Activated CD4-positive, alpha-beta memory T cell treated with anti-CD3 and anti-CD28 coated beads, Interleukin-2, amount 10 ng/mL, durations not matched to agents 7 days and 5 days (primary cell): ENCODE data around the gene ACAP1. TPM values are rescaled to one million over a fixed set of nuclear protein-coding genes. Genes with fewer than 3 reads are reported as not detected.
"Not testable (repeated sequence)": the region's sequence is repeated elsewhere in the genome, so short reads cannot be mapped to it uniquely, and the experiment has no call there.

Experiments used
- CTCF ChIA-PET: fragments of 350-600 bp; sonication (Branson Sonifier 250); formaldehyde crosslinking; loops from one replicate; lab custom pipeline; 2021; ENCODE audit warnings: antibody characterized with exemption, inconsistent platforms; lab: Charles Lee
- POLR2A ChIA-PET: fragments of 350-600 bp; sonication (Branson Sonifier 250); formaldehyde crosslinking; loops from one replicate; lab custom pipeline; 2021; ENCODE audit warnings: antibody characterized with exemption; lab: Charles Lee
- DNase-seq: peaks from one replicate; pipeline ENCODE4 v3.0.0-alpha.2; 2020
- H3K27ac Mint-ChIP-seq: one replicate; pipeline ENCODE4 v1.8.0; 2021; ENCODE audit warnings: mild to moderate bottlenecking, mixed read lengths
- H3K27me3 Mint-ChIP-seq: one replicate; pipeline ENCODE4 v1.8.0; 2021; ENCODE audit warnings: mixed read lengths
- H3K36me3 Mint-ChIP-seq: one replicate; pipeline ENCODE4 v1.8.0; 2021; ENCODE audit warnings: low read depth, mixed read lengths
- H3K4me1 Mint-ChIP-seq: one replicate; pipeline ENCODE4 v1.8.0; 2021; ENCODE audit warnings: mixed read lengths
- H3K4me3 Mint-ChIP-seq: one replicate; pipeline ENCODE4 v1.8.0; 2021; ENCODE audit warnings: mild to moderate bottlenecking, mixed read lengths
- H3K9me3 Mint-ChIP-seq: one replicate; pipeline ENCODE4 v1.8.0; 2021; ENCODE audit warnings: mixed read lengths
- total RNA-seq, 2 experiments: library from RNA; stranded (reverse); gene quantifications; one replicate each; pipeline ENCODE4 v1.2.3, GENCODE V29; 2021

Gene ACAP1
- total RNA-seq, 2 experiments from 2014 or later, result 682 to 709 TPM

DNA sequence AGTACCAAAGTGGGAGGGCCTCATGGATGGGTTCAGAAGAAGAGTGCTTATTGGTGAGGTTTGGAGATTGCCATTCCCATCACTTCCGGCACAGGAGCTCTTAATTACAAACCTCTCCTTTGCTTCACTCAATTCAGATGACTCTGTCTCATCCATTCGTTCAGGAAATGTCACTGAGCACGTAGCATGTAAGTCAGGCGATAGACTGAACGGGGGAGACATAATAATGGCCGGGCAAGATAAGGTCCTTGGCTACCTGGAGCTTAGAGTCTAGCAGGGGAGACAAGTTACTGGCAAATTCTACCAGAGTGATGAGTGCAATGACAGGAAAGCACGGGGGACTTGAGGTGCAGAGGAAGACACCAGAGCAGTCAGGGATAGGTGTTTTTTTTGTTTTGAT lies 29.6 kb downstream of the ACAP1 start:
- H3K4me3 Mint-ChIP-seq, H3K27ac Mint-ChIP-seq, POLR2A ChIA-PET, DNase-seq, H3K4me1 Mint-ChIP-seq, H3K9me3 Mint-ChIP-seq, H3K36me3 Mint-ChIP-seq: not testable (repeated sequence)
- CTCF ChIA-PET, result interaction anchor here (1.6 kb wide), 1 partner anchor 10 kb away, joined by 4 read pairs; the partner anchor contains the start of gene TMEM95
- peaks cover 14% of the 10 kb centered on the region for H3K27me3 Mint-ChIP-seq

DNA sequence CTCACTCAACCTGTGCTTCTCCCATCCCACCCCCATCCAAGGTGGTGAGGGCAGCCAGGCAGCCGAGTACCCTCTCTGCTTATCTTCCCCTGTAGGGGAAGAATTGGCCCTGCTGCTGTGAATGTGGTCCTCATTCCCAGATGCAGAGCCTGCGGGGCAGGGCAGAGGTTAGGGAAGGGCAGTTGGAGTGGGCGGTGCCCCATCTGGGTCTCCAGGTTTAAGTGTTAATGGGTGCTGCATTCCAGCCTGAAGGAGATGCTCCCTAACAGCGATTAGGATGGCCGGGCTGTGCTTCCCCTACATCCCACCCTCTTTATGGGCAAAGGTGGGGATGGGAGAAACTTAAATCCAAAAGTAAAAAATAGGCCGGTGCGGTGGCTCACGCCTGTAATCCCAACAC lies 30.8 kb downstream of the ACAP1 start:
- ChIA-PET CTCF (interaction anchor here (0.6 kb wide), 1 partner anchor 9 kb away, joined by 3 read pairs; no protein-coding TSS in a partner anchor), POLR2A (no interaction called here)
- Mint-ChIP-seq H3K4me1 (no peaks in the 10 kb centered on the region), H3K27ac (no peak overlapping the region), H3K9me3 (no peaks in the 10 kb centered on the region), H3K27me3 (peaks cover 14% of the 10 kb centered on the region), H3K4me3 (no peak overlapping the region), H3K36me3 (no peaks in the 10 kb centered on the region)
- no peak for DNase-seq

DNA sequence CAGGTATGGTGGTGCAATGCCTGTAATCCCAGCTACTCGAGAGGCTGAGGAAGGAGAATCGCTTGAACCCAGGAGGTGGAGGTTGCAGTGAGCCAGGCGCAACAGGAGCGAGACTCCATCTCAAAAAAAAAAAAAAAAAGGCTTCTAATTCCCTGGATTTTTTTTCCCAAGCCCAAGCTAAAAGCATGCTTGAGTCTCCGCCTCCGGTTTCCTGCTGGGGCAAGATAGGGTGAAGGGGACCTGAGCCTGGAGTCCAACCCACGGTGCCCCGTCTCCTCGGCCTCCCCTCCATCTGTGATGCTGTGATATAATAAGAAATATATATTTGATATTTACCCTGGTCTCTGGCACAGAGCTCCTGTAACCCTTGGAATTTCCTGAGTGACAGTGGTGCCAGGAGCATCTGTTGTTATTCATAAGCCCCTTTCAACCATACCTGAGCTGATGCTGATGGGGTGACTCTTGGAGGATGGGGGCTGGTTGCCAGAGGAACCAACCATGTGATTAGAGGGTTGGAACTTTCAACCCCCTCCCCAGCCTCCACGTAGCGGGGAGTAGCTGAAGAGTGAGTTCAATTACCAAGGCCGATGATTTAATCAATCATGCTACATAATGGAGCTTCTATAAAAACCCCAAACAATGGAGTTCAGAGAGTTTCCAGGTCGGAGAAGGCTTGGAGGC lies 31.7 kb downstream of the ACAP1 start:
- Mint-ChIP-seq H3K4me1 (no peaks in the 10 kb centered on the region), H3K27ac (no peak overlapping the region), H3K4me3 (no peak overlapping the region), H3K27me3 (peaks cover 14% of the 10 kb centered on the region), H3K9me3 (no peaks in the 10 kb centered on the region), H3K36me3 (no peaks in the 10 kb centered on the region)
- ChIA-PET CTCF (interaction anchor here (0.9 to 1.1 kb wide), 2 partner anchors 69 to 193 kb away, joined by 3 to 4 read pairs; partner anchors contain the start of gene SENP3), POLR2A (interaction anchor here (0.7 kb wide), 1 partner anchor 117 kb away, joined by 3 read pairs; no protein-coding TSS in a partner anchor)
- no peak for DNase-seq

DNA sequence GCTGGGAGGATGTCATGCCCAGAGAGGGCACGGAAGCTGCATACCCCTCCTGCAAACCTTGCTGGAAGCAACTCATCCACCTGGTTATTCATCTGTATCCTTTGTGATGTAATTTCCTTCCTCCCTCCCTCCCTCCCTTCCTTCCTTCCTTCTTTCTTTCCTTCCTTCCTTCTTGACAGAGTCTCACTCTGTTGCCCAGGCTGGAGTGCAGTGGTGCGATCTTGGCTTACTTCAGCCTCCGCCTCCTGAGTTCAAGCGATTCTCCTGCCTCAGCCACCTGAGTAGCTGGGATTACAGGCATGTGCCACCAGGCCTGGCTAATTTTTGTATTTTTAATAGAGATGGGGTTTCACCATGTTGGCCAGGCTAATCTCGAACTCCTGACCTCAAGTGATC lies 32.3 kb downstream of the ACAP1 start:
- H3K9me3 Mint-ChIP-seq, DNase-seq, H3K4me3 Mint-ChIP-seq, H3K4me1 Mint-ChIP-seq, H3K27ac Mint-ChIP-seq, H3K36me3 Mint-ChIP-seq: not testable (repeated sequence)
- H3K27me3 Mint-ChIP-seq, result peaks cover 14% of the 10 kb centered on the region
- POLR2A ChIA-PET, result interaction anchor here (0.7 kb wide), 1 partner anchor 116 kb away, joined by 3 read pairs; no protein-coding TSS in a partner anchor
- CTCF ChIA-PET, result interaction anchor here (1.3 kb wide), 1 partner anchor 13 kb away, joined by 3 read pairs; no protein-coding TSS in a partner anchor

DNA sequence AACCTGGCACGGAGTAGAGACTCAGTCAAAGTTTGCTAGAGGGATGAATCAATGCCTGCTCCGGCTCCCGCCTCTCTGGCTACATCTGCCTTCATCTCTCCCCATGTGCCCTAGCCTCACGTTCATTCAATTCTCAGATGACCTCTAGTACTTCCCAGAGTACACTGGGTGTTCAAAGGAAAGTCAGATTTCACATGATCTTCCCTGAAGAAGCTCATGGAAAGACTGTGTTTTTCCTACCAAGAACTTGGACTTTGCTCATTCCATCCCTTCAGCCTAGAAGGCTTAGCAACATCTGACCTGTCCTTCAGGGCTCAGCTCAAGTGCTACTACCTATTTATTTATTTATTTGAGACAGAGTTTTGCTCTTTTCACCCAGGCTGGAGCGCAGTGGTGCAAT lies 33.5 kb downstream of the ACAP1 start:
- peaks cover 14% of the 10 kb centered on the region for H3K27me3 Mint-ChIP-seq
- H3K4me3 Mint-ChIP-seq, result no peak overlapping the region
- H3K36me3 Mint-ChIP-seq, result no peaks in the 10 kb centered on the region
- H3K9me3 Mint-ChIP-seq, result no peaks in the 10 kb centered on the region
- H3K4me1 Mint-ChIP-seq, result no peaks in the 10 kb centered on the region
- H3K27ac Mint-ChIP-seq, result no peak overlapping the region
- CTCF ChIA-PET, result interaction anchor here (0.8 to 1.3 kb wide), 2 partner anchors 14 kb away, joined by 3 to 5 read pairs; no protein-coding TSS in a partner anchor
- no peak for DNase-seq
- POLR2A ChIA-PET, result interaction anchor here (1.1 to 1.2 kb wide), 2 partner anchors 13 to 33 kb away, joined by 3 read pairs; no protein-coding TSS in a partner anchor

DNA sequence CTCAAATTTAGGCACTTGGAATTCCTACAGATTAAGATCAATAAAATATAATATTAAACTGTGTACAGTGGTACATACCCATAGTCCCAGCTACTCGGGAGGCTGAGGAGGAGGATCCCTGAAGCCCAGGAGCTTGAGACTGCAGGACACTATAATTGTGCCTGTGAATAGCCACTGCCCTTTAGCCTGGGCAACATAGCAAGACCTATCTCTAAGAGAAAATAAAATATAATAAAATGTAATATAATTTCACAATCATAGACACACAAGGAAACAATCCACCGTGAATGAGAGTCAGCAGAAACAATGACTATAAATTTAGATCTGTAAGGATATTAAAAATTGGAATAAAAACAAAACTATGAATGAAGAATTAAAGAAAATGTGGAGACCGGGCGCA lies 34.5 kb downstream of the ACAP1 start:
- Mint-ChIP-seq H3K27me3 (peaks cover 14% of the 10 kb centered on the region), H3K27ac (no peak overlapping the region), H3K4me1 (no peaks in the 10 kb centered on the region), H3K4me3 (no peak overlapping the region), H3K9me3 (no peaks in the 10 kb centered on the region), H3K36me3 (no peaks in the 10 kb centered on the region)
- ChIA-PET CTCF (interaction anchor here (0.6 to 1.8 kb wide), 5 partner anchors 8 to 70 kb away, joined by 3 to 5 read pairs (median 4); no protein-coding TSS in a partner anchor), POLR2A (interaction anchor here (0.9 to 1.2 kb wide), 3 partner anchors 11 to 34 kb away, joined by 3 to 4 read pairs (median 3); no protein-coding TSS in a partner anchor)
- no peak for DNase-seq

DNA sequence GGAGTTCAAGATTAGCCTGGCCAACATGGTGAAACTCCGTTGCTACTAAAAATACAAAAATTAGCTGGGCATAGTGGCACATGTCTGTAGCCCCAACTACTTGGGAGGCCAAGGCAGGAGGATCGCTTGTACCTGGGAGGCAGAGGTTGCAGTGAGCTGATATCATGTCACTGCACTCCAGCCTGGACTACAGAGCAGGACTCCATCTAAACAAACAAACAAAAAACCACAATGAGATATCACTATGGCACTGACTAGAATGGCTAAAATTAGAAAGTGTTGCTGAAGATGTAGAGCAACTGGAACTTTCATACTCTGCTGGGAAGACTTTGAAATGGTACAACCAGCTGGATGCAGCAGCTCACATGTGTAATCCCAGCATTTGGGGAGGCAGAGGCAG lies 38.0 kb downstream of the ACAP1 start:
- no peak for DNase-seq
- Mint-ChIP-seq H3K27me3 (peaks cover 22% of the 10 kb centered on the region), H3K9me3 (peaks cover 3% of the 10 kb centered on the region), H3K36me3 (no peaks in the 10 kb centered on the region), H3K4me1 (no peaks in the 10 kb centered on the region), H3K4me3 (no peak overlapping the region), H3K27ac (no peak overlapping the region)
- POLR2A ChIA-PET, result interaction anchor here (1.3 kb wide), 1 partner anchor 141 kb away, joined by 3 read pairs; no protein-coding TSS in a partner anchor
- CTCF ChIA-PET, result no interaction called here

DNA sequence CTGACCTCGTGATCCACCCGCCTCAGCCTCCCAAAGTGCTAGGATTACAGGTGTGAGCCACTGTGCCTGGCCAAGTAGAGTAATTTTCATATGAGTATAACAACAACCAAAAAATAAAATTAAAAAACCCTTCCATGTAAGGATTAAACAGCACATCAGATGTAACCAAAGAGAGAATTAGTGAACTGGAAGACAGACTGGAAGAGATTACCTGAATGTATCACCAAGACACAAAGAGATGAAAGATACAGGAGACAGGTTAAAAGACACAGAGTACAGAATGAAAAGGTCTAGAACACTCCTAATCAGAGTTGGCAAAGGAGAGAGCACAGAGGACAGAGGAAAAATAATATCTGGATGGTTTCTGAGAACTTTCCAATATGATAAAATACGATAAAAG lies 42.8 kb downstream of the ACAP1 start:
- DNase-seq, result no peak
- H3K4me3 Mint-ChIP-seq, result no peak overlapping the region
- peaks cover 5% of the 10 kb centered on the region for H3K9me3 Mint-ChIP-seq
- H3K27me3 Mint-ChIP-seq, result peaks cover 40% of the 10 kb centered on the region
- H3K4me1 Mint-ChIP-seq, result peaks cover 4% of the 10 kb centered on the region
- CTCF ChIA-PET, result interaction anchor here (0.7 kb wide), 1 partner anchor 714 kb away, joined by 3 read pairs; no protein-coding TSS in a partner anchor
- POLR2A ChIA-PET, result no interaction called here
- H3K27ac Mint-ChIP-seq, result no peak overlapping the region
- no peaks in the 10 kb centered on the region for H3K36me3 Mint-ChIP-seq

DNA sequence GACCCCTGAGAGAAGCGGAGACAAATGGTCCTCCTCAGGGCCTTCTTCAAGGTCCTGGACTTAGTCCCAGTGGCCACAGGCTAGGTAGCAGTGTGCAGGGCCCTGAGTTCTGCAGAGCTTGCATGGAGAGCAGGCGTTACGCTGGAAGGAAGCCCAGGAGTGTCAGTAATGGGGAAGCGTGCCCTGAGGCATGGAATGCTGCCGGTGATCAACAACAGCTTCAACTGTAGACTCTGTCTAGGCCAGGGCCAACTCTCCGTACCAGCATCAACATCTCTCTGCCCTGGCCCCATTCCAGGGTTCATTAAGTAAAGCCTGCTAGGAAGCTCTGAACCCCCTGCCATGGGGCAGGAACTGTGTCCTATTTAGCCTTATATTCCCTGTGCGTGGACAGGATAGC lies 44.0 kb downstream of the ACAP1 start:
- H3K27ac Mint-ChIP-seq, result no peak overlapping the region
- no peaks in the 10 kb centered on the region for H3K36me3 Mint-ChIP-seq
- no peak overlapping the region for H3K4me3 Mint-ChIP-seq
- H3K4me1 Mint-ChIP-seq, result peaks cover 9% of the 10 kb centered on the region
- H3K9me3 Mint-ChIP-seq, result peaks cover 5% of the 10 kb centered on the region
- ChIA-PET CTCF (no interaction called here), POLR2A (interaction anchor here (1.2 kb wide), 1 partner anchor 60 kb away, joined by 5 read pairs; no protein-coding TSS in a partner anchor)
- peaks cover 40% of the 10 kb centered on the region for H3K27me3 Mint-ChIP-seq
- no peak for DNase-seq

DNA sequence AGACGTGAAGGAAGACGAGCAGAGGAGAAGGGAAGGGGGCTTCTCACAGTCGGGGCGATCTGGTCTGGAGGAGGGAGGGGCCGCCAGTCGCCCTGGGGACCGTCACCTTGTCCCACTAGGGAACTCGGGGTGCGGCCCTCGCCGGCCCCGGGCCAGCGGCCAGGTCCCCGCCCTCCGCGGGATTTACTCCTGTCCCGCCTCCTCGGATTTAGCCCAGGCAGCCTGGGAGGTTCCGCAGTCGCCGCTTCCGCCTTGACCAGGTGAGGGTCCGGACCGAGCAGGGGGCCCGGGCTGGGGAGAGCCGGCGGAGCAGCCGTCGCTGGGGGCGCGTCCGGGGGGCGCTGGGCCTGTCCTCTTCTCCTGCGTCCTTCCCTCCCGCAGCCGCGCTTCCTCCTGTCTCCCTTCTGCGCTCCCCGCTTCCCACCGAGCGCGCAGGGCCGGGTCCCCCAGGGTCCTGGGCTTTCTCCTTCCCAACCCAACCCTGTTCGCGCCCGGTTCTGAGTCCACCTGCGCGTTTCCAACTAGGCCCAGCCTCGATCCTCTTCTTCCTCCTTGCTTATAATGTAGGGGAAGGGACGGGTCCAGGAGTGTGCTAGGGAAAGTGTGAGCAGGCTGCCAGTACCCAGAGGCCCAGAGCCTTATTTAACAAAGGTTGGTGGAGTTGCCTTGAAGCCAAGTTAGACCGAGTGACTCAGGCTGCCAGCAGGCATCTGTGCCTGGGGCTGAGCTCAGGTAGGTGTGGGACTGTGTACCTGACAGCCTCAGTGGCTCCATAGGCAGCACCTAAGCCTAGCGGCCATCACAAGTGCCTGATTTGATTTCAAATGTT lies 44.7 kb downstream of the ACAP1 start, which contains the start of gene TNK1:
Gene TNK1 (plus strand): TSS at position 235 of the 829 bp plus-strand sequence. CDS start 1,838 bp downstream, outside the sequence.
- H3K4me3 Mint-ChIP-seq, result no peak within 1 kb of the TSS
- CTCF ChIA-PET, result no interaction called here

DNA sequence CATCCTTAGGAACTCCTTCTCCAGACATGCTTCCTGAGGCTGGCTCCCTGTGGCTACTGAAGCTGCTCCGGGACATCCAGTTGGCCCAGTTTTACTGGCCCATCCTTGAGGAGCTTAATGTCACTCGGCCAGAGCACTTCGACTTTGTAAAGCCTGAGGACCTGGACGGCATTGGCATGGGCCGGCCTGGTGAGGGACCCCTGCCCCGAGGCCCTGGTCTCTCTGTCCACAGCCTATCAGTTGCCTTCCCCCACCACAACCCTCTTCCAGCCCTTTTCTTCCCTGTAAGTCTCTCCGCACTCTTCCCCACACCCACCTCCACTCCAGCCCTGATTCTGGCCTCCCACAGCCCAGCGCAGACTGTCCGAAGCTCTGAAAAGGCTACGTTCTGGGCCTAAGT lies 46.6 kb downstream of the ACAP1 start:
- CTCF ChIA-PET, result no interaction called here
- no peak overlapping the region for H3K27ac Mint-ChIP-seq
- peaks cover 33% of the 10 kb centered on the region for H3K27me3 Mint-ChIP-seq
- peaks cover 9% of the 10 kb centered on the region for H3K4me1 Mint-ChIP-seq
- peak overlapping the region; percentile 7 for H3K4me3 Mint-ChIP-seq
- DNase-seq, result no peak
- H3K36me3 Mint-ChIP-seq, result peaks cover 8% of the 10 kb centered on the region
- POLR2A ChIA-PET, result interaction anchor here (0.8 to 3.7 kb wide), 8 partner anchors 9 to 125 kb away, joined by 3 to 16 read pairs (median 3); partner anchors contain the start of genes PLSCR3 and TMEM256
- peaks cover 5% of the 10 kb centered on the region for H3K9me3 Mint-ChIP-seq

More for the DNA sequence above, 44.7 kb downstream of the ACAP1 start, which contains the start of gene TNK1:
- peaks cover 9% of the 10 kb centered on the region for H3K4me1 Mint-ChIP-seq
- no peaks in the 10 kb centered on the region for H3K36me3 Mint-ChIP-seq
- no peak for DNase-seq
- H3K27me3 Mint-ChIP-seq, result peaks cover 40% of the 10 kb centered on the region
- no peak within 1 kb of the TSS for H3K27ac Mint-ChIP-seq
- H3K9me3 Mint-ChIP-seq, result peaks cover 5% of the 10 kb centered on the region
- POLR2A ChIA-PET, result interaction anchor here (1.2 to 1.8 kb wide), 2 partner anchors 8 to 59 kb away, joined by 5 read pairs; no protein-coding TSS in a partner anchor

DNA sequence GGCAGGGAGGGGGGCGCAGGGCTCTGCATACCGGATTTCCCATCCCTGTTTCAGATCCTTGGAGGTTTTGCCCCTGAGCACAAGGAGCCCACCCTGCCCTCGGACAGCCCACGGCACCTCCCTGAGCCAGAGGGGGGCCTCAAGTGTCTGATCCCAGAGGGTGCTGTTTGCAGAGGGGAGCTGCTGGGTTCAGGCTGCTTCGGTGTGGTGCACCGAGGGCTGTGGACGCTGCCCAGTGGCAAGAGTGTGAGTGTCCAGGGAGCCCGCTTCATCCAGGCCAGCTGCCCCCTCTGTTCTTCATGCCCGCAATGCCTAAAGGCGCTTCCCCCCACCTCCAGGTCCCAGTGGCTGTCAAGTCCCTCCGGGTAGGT lies 47.0 kb downstream of the ACAP1 start:
- ChIA-PET CTCF (no interaction called here), POLR2A (interaction anchor here (0.6 to 3.7 kb wide), 7 partner anchors 10 to 125 kb away, joined by 3 to 16 read pairs (median 5); partner anchors contain the start of genes PLSCR3, TMEM102 and TMEM256)
- H3K36me3 Mint-ChIP-seq, result peaks cover 8% of the 10 kb centered on the region
- no peak for DNase-seq
- H3K27ac Mint-ChIP-seq, result no peak overlapping the region
- H3K4me3 Mint-ChIP-seq, result no peak overlapping the region
- peaks cover 33% of the 10 kb centered on the region for H3K27me3 Mint-ChIP-seq
- H3K9me3 Mint-ChIP-seq, result peaks cover 5% of the 10 kb centered on the region
- H3K4me1 Mint-ChIP-seq, result peaks cover 9% of the 10 kb centered on the region
